GM19455 (cell line): Measurements from ENCODE around the gene TPCN1.

Experiments used
- ATAC-seq: cut with Tn5 transposase; IDR thresholded peaks from one replicate; pipeline ENCODE4 v1.9.1; 2021; ENCODE audit not compliant: unreplicated experiment

TPCN1 gene

GRCh38 chr12:113278633-113279032 is 57.4 kb downstream of the TPCN1 start:
- no peak for ATAC-seq

GRCh38 chr12:113284751-113285150 is 63.5 kb downstream of the TPCN1 start:
- no peak for ATAC-seq

GRCh38 chr12:113285679-113286610 is 64.7 kb downstream of the TPCN1 start:
- ATAC-seq = no peak

- no peak for ATAC-seq
These were observed 65.4 kb downstream of the TPCN1 start for GRCh38 chr12:113286712-113287111.

GRCh38 chr12:113287146-113287898 is 66.1 kb downstream of the TPCN1 start:
- no peak for ATAC-seq

- no peak for ATAC-seq
These were observed 66.6 kb downstream of the TPCN1 start for GRCh38 chr12:113287899-113288282.

GRCh38 chr12:113289361-113289760 is 68.1 kb downstream of the TPCN1 start:
- ATAC-seq = no peak

GRCh38 chr12:113290506-113290905 is 69.2 kb downstream of the TPCN1 start:
- ATAC-seq = no peak

GRCh38 chr12:113291586-113291985 is 70.3 kb downstream of the TPCN1 start:
- no peak for ATAC-seq

GRCh38 chr12:113292091-113292490 is 70.8 kb downstream of the TPCN1 start:
- no peak for ATAC-seq

- ATAC-seq = no peak
These were observed 71.3 kb downstream of the TPCN1 start for GRCh38 chr12:113292547-113292946.

- ATAC-seq = no peak
These were observed 71.8 kb downstream of the TPCN1 start for GRCh38 chr12:113293100-113293499.

GRCh38 chr12:113295886-113296556 is 74.8 kb downstream of the TPCN1 start:
- no peak for ATAC-seq

- no peak for ATAC-seq
These were observed 75.4 kb downstream of the TPCN1 start for GRCh38 chr12:113296557-113297213.

GRCh38 chr12:113297214-113297587 is 75.9 kb downstream of the TPCN1 start:
- ATAC-seq = no peak

GRCh38 chr12:113297621-113298471 is 76.6 kb downstream of the TPCN1 start:
- ATAC-seq = no peak

- no peak for ATAC-seq
These were observed 77.2 kb downstream of the TPCN1 start for GRCh38 chr12:113298472-113298817.

- ATAC-seq = no peak
These were observed 77.7 kb downstream of the TPCN1 start for GRCh38 chr12:113298861-113299545.

GRCh38 chr12:113299619-113300237 is 78.5 kb downstream of the TPCN1 start:
- ATAC-seq = no peak
